ENCODE results near the gene PTPRN2.
"Not testable (repeated sequence)": the region's sequence is repeated elsewhere in the genome, so short reads cannot be mapped to it uniquely, and the experiment has no call there.

Gene PTPRN2

DNA sequence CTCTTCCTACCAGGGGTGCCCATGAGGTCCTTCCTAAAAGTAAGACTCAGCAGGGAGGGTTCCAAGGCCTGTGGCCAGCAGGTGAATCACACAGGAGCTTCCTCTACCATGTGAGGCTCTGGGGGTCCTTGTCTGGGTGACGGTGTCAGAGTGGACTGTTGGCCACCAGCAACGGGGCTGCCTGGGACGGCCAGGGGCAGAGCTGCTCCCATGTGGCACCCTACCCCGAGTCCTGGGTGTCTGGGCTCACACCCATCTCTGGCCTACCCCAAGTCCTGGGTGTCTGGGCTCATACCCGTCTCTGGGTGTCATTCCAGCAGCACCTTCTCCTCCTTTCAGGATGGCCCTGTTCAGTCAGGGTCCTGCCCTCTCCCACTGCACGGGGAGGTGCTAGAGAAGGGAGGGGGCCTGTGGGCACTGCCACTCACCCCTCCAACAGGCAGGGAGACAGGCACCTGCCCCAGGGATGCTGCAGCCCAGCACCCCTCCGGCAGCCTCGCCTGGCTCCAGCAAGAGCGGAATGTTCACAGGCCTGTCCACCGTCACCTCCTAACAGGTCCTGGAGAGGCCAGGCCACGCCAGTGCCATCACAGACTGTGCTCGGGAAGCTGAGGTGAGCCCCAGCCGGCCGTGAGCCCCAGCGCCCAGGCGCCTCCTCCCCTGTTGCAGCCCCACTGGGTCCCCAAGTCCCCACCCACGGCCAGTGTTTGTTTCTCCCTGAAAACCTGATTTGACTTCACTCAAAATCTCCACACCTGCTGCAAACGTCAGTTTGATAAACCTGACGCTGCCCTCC is 143.7 kb downstream of the PTPRN2 start:
- no peak for DNase-seq (ENCODE audit: low spot score)

DNA sequence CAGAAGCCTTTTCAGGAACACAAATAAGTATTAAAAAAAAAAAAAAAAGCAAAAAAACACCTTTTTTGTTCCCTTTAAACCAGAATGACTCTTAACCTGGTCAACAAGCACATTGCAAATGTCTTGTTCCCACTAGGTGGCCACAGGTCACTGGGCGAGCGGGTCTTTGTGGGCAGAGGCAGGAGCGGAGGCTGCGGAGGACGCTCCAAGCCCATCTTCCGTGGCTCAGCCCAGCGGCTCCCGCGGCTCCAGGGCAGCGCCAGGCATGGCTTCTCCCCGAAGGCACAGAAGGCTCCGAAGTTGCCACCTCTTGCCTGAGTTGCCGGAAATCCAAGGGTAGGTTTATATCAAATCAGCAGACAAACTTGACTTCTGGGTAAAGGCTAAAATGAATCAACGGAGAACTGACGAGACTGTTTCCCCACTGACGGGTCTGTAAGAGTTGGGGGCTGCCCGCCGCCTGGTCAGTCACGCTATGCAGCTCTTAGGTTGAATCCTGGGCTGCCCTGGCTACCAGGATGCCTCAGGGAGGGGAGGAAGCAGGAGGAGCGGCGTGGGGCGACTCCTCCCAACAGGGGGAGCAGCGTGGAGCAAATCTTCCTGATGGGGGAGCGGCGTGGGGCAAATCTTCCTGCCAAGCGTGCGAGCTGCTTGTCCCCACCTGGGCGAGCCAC is 144.5 kb downstream of the PTPRN2 start:
- DNase-seq (ENCODE audit: low spot score) = no peak

DNA sequence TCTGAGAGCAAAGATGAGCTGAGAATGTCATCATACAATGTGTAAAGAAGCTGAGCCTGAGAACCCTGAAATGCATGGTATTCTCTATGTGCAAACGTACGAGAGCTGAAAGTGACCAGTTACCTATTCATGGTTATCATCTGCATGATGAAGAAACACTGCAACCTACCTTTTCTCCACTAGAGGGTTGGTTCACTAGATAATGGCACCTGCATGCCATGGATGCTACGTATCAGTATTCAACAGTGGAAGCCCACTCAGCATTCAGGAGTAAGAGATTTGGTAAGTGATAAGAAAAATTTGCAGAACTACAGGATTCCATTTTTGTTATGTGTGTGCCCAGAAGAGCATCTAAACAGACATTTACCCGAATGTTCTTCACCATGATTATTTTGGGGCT is 145.4 kb downstream of the PTPRN2 start:
- no peak for DNase-seq (ENCODE audit: low spot score)

DNA sequence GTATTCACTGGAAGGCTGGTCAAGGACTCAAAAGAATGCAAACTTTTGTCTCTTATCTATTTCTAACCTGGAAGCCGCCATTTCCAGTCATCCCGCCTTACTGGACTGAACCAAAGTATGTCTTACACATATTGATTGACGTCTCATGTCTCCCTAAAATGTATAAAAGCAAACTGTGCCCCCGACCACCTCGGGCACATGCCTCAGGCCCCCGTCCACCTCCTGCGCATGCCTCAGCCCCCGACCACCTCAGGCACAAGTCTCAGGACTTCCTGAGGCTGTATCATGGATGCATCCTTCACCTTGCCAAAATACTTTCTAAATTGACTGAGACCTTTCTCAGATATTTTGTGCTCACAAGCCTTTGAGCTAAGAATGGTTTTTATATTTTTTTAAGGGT is 148.6 kb downstream of the PTPRN2 start:
- DNase-seq (ENCODE audit: low spot score) = no peak

DNA sequence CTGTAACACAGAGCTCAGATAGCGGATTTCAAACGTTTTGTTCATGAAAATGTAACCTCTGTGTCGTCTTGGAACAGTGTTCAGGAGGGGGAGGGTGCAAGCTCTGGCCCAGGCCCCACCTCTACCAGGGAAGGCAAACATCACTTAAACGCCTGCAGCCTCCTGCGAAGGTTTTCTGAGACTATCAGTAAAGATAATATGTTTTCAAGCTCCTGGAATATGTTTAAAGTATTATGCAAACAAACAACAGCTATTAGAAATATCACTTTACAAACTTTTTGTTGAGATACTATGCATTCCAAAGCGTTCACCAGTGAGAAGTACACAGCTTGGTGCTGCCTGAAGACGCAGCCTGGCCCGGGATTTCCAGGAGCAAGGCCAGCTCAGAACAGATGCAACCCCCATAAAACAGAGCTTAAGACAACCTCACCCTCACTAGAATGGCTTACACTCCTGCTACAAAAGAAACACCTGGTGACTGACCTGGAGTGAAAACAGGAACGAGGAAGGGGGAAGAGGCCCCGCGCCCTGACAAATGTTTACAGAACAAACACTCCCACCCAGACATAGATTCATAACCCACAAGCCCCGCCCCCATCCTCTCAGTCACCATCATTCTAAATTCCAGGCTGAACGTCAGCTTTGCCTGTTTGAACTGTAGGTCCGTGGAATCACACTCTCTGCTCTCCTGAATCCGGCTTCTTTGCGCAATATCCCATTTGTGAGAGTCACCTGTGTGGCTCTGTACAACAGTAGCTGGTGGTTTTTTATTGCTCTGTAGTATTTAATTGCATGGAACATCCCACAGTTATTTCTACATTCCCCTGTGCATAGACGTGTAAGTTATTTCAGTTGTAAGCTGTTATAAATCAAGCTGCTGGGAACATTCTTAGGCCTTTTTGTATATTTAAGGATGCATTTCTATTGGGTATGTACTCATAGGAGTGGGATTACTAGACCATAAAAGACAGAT is 155.0 kb downstream of the PTPRN2 start:
- DNase-seq (ENCODE audit: low spot score) = peak; percentile 28

DNA sequence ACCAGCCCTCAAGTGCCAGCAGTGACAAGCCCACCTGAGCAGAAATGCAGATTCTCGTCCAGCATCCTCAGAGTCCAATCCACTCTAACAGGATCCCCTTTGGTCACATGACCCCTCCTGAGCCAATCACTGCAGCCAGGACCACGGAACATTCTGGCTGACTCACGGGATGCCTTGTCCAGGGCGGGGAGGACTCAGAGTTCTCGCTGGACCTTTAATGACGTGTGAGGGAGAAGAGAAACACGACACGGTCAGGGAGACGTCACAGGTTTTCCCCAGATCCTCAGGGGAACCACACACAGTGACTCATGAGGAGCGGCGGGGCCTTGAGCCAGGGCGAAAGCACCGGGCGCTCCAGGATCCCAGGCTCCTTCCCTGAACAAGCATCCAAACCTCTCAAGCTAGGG is 155.7 kb downstream of the PTPRN2 start:
- DNase-seq (ENCODE audit: low spot score) = peak; percentile 93

DNA sequence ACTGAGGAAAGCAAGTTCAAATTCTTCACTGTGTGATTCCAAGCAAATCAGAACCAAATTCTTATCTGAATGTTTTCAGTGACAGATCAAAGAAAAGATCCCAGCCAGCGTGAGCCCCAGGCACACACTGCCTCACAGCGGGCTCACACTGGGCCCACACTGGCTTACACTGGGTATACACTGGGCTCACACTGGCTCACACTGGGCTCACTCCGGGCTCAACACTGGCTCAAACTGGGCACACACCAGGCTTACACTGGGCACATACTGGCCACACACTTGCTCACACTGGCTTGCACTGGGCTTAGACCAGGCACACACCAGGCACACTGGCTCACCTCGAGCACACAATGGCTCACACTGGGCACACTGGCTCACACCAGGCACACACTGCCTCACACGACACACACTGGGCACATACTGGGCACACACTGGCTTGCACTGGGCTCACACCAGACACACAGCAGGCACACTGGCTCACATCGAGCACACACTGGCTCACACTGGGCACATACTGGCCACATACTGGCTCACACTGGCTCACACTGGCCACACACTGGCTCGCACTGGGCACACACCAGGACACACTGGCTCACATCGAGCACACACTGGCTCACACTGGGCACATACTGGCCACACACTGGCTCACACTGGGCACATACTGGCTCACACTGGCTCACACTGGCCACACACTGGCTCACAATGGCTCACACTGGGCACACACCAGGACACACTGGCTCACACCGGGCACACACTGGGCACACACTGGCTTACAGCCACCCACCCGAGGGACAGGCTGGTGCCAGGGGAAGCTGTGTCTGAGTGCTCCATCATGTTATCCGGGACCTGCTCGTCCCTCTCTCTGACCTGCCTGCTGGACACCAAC is 156.3 kb downstream of the PTPRN2 start:
- no peak for DNase-seq (ENCODE audit: low spot score)

DNA sequence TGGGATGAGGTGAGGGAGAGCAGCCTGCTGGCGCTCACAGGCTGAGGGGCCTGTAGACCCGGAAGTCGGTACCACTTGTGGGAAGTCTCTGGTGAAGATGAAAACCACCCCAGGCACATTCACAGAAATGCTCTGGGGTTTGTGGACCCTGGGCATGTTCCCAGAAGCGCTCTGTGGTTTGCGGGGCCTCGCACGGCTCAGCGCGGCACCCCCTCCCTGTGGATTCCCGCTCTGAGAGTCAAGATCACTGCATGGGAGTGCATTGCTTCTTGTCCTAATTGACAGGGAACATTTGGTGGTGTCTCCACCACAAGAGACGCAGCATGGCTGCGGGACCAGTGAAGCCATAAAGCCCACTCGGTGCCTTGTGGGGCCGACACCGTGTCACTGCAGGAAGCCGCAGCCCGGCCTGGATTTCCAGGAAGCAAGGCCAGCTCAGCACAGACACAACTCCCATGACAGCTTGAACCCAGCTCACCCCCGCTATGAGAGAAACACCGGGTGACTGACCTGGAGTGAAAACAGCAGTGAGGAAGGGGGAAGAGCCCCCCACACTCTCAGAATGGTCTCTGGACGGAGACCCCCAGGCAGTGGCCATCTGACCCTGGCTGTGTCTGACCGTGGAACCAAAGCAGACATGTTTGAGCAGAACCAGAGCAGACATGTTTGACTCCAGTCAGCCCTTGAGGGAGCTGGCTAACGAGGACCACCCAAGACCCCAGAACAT is 157.2 kb downstream of the PTPRN2 start:
- no peak for DNase-seq (ENCODE audit: low spot score)

DNA sequence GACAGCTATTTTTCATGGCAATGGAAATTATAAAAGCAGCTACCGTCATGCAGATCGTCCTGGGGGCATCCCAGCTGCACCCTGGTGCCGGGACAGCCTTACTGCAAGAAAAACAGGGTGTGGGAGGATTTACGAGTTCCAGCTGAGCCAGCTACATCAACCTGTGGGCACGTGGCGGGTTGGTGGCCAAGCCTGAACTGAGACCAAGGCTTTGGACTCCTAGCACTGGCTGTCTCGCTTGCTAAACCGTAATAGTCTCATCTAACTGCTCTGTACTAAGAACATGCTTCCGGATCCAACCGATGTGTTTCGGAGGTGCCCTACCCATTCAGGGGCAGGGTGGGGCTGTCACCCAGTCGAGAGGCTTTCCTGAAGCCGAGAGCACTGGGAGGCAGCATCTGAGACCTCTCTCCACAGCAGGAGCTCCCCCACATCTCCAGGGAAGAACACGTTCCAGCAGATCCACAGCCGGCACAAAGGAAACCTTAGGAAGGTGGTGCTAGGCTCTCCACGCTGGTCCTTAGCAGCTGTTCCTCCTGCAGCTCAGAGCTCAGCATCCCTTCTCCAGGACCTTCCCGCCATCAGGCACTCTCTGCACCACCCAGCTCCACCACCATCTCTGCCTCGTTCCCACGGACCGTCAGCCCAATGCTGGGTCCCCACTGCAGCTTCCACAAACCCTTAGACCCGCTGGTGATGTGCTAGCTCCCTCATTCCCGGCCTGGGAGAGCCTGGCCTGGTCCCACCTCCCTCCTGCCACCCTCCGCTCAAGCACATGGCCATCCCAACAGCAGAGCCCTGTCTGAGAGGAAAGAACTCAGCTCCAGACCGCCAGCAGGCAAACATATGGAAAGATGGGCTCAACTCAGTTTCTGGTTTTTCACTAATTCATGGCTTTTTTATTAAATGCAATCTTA is 158.5 kb downstream of the PTPRN2 start:
- no peak for DNase-seq (ENCODE audit: low spot score)

DNA sequence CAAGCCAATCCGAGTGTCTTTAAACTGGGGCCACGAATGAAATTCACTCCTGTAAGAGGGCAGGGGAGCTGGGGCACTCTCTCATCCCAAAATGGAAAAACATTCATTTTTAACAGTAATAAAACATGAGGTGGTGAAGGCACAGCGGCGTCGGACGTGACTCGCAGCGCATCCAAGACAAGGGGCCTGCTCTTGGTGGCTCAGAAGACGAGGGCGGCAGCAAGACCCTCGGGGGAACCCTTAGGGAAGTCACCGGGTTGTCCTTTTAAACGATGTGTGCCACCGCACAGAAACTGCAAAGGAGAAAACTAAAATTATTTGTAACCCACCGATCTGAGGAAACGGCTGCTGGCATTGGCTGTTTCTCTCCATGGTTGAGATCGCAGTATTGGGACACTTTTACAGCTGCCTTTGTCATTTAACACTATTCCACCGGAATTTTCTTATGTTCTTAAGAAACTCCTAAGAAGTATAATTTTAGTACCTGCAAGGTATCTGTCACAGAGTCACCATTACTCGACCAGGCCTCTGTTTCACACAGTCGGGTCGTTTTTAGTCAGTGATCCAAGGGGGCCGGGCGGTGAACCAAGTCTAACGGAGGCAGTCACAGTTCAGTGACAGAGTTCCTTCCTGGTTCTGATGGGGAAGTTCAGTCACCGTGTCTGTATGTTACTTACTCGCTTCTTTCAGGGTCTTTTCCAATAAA is 159.3 kb downstream of the PTPRN2 start:
- DNase-seq (ENCODE audit: low spot score) = no peak

DNA sequence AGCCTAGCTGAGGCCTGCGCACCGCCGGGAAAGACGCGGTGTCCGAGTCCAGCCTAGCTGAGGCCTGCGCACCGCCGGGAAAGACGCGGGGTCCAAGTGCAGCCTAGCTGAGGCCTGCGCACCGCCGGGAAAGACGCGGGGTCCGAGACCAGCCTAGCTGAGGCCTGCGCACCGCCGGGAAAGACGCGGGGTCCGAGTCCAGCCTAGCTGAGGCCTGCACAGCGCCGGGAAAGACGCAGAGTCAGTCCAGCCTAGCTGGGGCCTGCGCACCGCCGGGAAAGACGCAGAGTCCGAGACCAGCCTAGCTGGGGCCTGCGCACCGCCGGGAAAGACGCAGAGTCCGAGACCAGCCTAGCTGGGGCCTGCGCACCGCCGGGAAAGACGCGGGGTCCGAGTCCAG is 161.9 kb downstream of the PTPRN2 start:
- not testable (repeated sequence) for DNase-seq (ENCODE audit: low spot score)

DNA sequence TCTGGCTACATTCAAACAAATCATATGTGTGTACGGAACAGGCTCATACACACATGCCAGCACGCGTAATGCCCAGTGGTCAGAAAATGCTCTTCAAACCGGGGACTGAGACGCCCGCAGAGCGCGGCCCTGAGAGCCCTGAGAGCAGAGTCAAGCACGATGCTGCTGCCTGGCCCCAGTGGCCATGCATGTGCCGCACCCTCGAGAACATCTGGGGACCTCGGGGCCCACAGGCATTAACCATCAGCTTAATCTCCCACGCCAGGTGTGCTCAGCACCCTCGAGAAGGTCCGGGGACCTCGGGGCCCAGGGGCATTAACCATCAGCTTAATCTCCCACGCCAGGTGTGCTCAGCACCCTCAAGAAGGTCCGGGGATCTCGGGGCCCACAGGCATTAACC is 163.1 kb downstream of the PTPRN2 start:
- no peak for DNase-seq (ENCODE audit: low spot score)

DNA sequence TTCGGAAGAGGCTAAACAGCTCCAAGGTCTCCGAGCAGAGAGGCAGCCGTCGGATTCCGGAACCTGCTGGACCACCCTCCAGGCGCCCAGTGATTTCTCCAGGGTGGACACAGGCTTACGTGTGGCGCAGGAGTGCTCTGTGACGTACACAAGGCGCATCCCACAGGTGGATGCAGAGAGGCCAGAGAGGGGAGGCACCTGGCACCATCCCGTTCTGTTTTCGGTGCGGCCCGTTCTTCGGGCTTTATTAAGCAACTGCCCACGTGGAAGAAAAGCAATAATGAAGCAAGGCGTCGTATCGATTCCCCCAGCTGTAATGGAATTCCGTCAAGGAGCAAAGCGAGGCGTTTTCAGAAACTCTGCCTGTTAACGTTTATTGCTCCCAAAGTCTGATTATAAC is 163.6 kb downstream of the PTPRN2 start:
- no peak for DNase-seq (ENCODE audit: low spot score)

DNA sequence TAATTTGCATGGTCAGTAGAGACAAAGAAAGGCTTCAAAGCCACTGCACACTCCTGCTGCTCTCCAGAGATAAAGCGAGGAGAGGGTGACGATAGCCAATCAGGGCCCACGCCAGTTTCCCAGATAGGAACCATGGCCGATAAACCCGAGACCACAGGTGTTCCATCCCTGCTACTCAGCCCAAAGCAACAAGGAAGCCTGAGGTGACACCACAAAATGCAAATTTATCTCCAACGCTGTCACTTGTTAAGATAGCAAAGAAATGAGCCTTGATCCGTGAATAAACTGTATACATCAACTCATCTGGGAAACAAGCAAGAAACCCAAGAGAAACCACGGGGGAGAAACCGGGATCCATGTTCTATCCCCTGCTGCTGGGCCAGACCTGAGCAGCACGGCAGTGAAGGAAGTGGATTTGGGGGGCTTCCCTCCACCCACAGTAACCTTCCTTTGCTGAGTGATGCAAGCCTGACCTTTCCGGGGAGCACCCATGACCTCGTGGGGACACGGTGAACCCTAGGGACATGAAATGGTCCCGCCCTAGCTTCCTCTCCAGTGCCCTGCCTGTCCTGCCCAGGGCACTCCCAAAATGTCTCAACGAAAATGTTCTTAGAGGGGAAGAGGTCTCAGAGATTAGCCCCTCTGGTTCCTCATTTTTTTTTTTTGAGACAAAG is 164.6 kb downstream of the PTPRN2 start:
- DNase-seq (ENCODE audit: low spot score) = no peak

DNA sequence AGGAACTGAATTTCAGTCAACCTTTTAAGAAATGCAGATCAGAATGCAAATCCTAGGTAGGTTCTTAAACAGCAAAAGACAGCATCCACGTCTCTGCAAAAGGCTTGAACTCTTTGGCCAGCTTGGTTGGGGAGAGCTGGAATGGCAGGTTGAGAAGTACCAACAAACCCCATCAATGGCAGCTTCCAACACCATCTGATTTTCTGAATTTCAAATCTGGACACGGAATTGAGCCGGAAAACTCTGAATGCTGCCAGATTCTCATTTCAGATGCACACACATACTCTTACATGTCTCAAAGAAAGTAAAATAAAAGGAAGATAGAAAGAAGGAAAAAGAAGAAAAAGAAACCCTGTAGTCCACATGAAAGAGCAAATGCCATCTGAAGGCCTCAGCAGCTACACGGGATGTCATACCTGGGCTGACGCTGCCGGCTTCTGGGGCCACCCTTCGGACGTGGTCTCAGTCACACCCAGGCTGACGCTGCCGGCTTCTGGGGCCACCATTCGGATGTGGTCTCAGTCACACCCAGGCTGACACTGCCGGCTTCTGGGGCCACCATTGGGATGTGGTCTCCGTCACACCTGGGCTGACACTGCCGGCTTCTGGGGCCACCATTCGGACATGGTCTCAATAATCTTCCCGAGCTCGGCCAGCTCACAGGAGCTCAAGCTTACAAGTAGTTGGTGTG is 165.3 kb downstream of the PTPRN2 start:
- DNase-seq (ENCODE audit: low spot score) = no peak

DNA sequence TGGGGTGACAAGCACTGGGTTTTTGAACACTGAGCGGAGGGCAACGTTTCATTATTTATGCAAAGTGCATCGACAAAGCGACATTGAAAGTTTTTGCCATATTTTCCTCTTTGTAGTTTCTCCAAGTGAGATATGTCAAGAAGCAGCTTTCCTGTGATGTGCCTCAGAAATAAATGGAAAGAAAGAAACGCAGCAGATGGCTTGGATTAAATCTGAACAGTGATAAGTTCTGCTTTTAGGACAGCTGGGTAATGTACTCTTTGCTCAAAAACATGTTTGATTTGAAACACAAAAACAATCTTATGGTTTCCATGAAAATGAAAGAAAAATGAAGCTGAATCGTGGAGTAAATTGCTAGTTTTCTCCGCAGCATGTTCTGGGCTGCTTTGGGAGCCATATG is 166.3 kb downstream of the PTPRN2 start:
- no peak for DNase-seq (ENCODE audit: low spot score)

DNA sequence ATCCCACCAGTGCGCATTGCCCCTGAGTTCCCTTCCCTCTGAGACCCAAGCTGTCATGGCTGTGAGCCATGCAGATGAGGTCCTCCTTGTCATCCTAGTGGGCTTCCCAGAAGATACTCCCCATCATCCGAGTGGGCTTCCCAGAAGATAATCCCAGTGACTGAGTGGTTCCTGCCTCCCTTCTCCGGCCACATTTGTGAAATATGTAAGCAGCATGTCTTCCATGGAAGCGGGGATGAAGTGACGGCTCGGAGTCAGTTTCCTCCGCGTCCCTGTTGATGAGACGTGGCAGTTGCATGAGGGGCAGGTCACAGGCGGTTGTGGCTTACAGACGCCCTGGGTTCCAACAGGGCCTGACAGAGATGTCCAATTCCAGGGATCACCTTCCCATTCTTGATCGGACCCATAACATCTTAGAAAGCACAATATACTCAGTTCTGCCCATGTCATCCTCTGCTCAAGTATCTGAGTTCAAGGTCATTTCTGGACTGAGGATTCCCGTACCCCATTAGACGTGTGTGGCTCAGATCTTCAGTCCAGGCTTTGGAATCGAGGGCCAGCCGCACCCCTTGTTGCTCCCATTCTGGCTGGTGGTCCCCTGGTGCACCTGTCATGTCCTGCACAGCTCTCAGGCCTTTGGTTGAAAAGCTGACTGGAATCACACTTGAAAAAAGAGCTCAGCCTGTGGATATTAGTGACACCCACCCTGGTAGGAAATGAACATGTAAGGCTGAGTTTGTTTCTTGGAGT is 166.9 kb downstream of the PTPRN2 start:
- no peak for DNase-seq (ENCODE audit: low spot score)
